GM12878 (cell line): ENCODE results near the gene TLCD2. TPM values are rescaled to one million over a fixed set of nuclear protein-coding genes. Genes with fewer than 3 reads are reported as not detected.

Experiments used
- BACH1 ChIP-seq: fragments of 450-650 bp; IDR thresholded peaks from 2 replicates; pipeline ENCODE4 v1.6.1; 2017; ENCODE audit warnings: mild to moderate bottlenecking, borderline replicate concordance
- E4F1 ChIP-seq: fragments of 450-650 bp; IDR thresholded peaks from 2 replicates; pipeline ENCODE4 v1.6.1; 2018; ENCODE audit warnings: borderline replicate concordance, mild to moderate bottlenecking; ENCODE audit not compliant: partially characterized antibody
- EED ChIP-seq: sonication (generic); IDR thresholded peaks from 2 replicates; pipeline ENCODE4 v1.6.1; 2016; ENCODE audit warnings: antibody characterized with exemption, low read depth
- MTA2 ChIP-seq: fragments of 450-650 bp; IDR thresholded peaks from 2 replicates; pipeline ENCODE4 v1.6.1; 2016; ENCODE audit warnings: low read depth, mild to moderate bottlenecking, moderate library complexity
- POLR2A ChIP-seq: IDR thresholded peaks from 2 replicates; pipeline ENCODE4 v1.6.1; 2011; ENCODE audit warnings: low read depth, mild to moderate bottlenecking, low read length
- POU2F2 ChIP-seq: IDR thresholded peaks from 3 replicates; pipeline ENCODE4 v1.6.1; 2011; ENCODE audit warnings: low read depth, mild to moderate bottlenecking, low read length, borderline replicate concordance
- RELB ChIP-seq: fragments of 450-650 bp; IDR thresholded peaks from 2 replicates; pipeline ENCODE4 v1.6.1; 2017; ENCODE audit warnings: low read depth, mild to moderate bottlenecking, moderate library complexity
- SKIL ChIP-seq: fragments of 450-650 bp; IDR thresholded peaks from 2 replicates; pipeline ENCODE4 v1.6.1; 2017; ENCODE audit warnings: mild to moderate bottlenecking, low read depth, inconsistent platforms; ENCODE audit not compliant: poor library complexity, severe bottlenecking
- SMARCA5 ChIP-seq: fragments of 450-650 bp; IDR thresholded peaks from 2 replicates; pipeline ENCODE4 v1.6.1; 2017; ENCODE audit warnings: mild to moderate bottlenecking
- USF1 ChIP-seq: IDR thresholded peaks from 2 replicates; pipeline ENCODE4 v1.6.1; 2011; ENCODE audit warnings: borderline replicate concordance, low read depth, mild to moderate bottlenecking, moderate library complexity, mixed read lengths, low read length; ENCODE audit not compliant: insufficient read depth; ENCODE audit errors: extremely low read length
- ZNF24 ChIP-seq: fragments of 450-650 bp; IDR thresholded peaks from 2 replicates; pipeline ENCODE4 v1.6.1; 2017; ENCODE audit warnings: antibody characterized with exemption, mild to moderate bottlenecking
- polyA plus RNA-seq, 11 experiments: library from polyadenylated mRNA; depleted of rRNA in 4 of 11; unstranded in 6 of 11; stranded (reverse) in 5 of 11; fragments of >200 nt; fragmentation: Nextera tagmentation in 4 of 11; fragmentation: Illumina TruSeq in 1 of 11; extraction: Ambion mirVana in 4 of 11; extraction: Trizol in 1 of 11; gene quantifications; 1 replicate in 1 of 11; 2 replicates in 10 of 11; pipeline versions ENCODE4 v1.2.1 to v1.2.3, GENCODE V29; 2011 to 2016; ENCODE audit warnings: inconsistent platforms in 2 of 11, missing spikeins in 2 of 11, low read depth in 1 of 11
- total RNA-seq, 4 experiments: library from RNA; depleted of rRNA in 3 of 4; stranded (reverse); fragments of >200 nt in 3 of 4; fragmentation: Illumina TruSeq in 1 of 4; extraction: Trizol in 1 of 4; gene quantifications; 2 replicates each; pipeline versions ENCODE4 v1.2.1 to v1.2.3, GENCODE V29; 2013 to 2021

Gene TLCD2
- total and polyA plus RNA-seq, 10 of the 15 experiments (the other 5 are each of a cell fraction or from before 2014, with no cell fraction given), result 0.02 to 0.15 (median 0.05) TPM; not detected in 2

- no peak for TF ChIP-seq E4F1
- TF ChIP-seq ZNF24, result 0 out of 2 replicates have a peak, but pooled peaks have one; percentile 10
- 0 out of 2 replicates have a peak, but pooled peaks have one; percentile 38 for TF ChIP-seq BACH1
- peak; percentile 54; the same call in 1 of the 2 replicates for TF ChIP-seq EED
- peak; percentile 56 for TF ChIP-seq SKIL
- TF ChIP-seq POU2F2, result peak; percentile 59; the same call in 1 of the 3 replicates
- TF ChIP-seq POLR2A, result peak; percentile 10; the same call in 1 of the 2 replicates
- TF ChIP-seq RELB, result peak; percentile 94
- no peak for TF ChIP-seq USF1
- TF ChIP-seq MTA2, result 0 out of 2 replicates have a peak, but pooled peaks have one; percentile 39
- peak; percentile 71; the same call in 1 of the 2 replicates for TF ChIP-seq SMARCA5
Observed at GRCh38 chr17:1736348-1737281, 26.4 kb upstream of the TLCD2 start (continued).
